ENCODE results near the gene TCIRG1.

TCIRG1 gene

GRCh38 chr11:68083517-68083916 is 44.7 kb downstream of the TCIRG1 start:
- no peak for TF ChIP-seq CEBPB (IDR thresholded peaks at IDR 0.05)

- TF ChIP-seq TCF12 (IDR thresholded peaks at IDR 0.05; ENCODE audit: low read depth) (no peak), ZBTB7A (IDR thresholded peaks at IDR 0.05; ENCODE audit: low read depth) (no peak), TAF1 (IDR thresholded peaks at IDR 0.05; ENCODE audit: low read depth) (no peak), FOXM1 (IDR thresholded peaks at IDR 0.05; ENCODE audit: borderline replicate concordance, low read depth) (no peak), MAX (IDR thresholded peaks at IDR 0.05) (no peak)
Measured at GRCh38 chr11:68089679-68090078, 50.9 kb downstream of the TCIRG1 start.

GRCh38 chr11:68090287-68090686 is 51.5 kb downstream of the TCIRG1 start:
- TF ChIP-seq EP300 (IDR thresholded peaks at IDR 0.05; ENCODE audit: borderline replicate concordance) = no peak

GRCh38 chr11:68090706-68091105 is 51.9 kb downstream of the TCIRG1 start:
- TF ChIP-seq MAX (IDR thresholded peaks at IDR 0.05) (no peak), NFIC (IDR thresholded peaks at IDR 0.05) (no peak), TEAD4 (IDR thresholded peaks at IDR 0.05) (no peak), FOXM1 (IDR thresholded peaks at IDR 0.05; ENCODE audit: borderline replicate concordance, low read depth) (no peak), CREB1 (IDR thresholded peaks at IDR 0.05; ENCODE audit: low read depth) (no peak)

GRCh38 chr11:68092411-68092810 is 53.6 kb downstream of the TCIRG1 start:
- TF ChIP-seq CEBPB (IDR thresholded peaks at IDR 0.05) (no peak), REST (IDR thresholded peaks at IDR 0.05; ENCODE audit: low read depth) (no peak), TEAD4 (IDR thresholded peaks at IDR 0.05) (no peak), FOXM1 (IDR thresholded peaks at IDR 0.05; ENCODE audit: borderline replicate concordance, low read depth) (no peak), CREB1 (IDR thresholded peaks at IDR 0.05; ENCODE audit: low read depth) (no peak), EGR1 (IDR thresholded peaks at IDR 0.05) (no peak), ZBTB7A (IDR thresholded peaks at IDR 0.05; ENCODE audit: low read depth) (no peak), NFIC (IDR thresholded peaks at IDR 0.05) (no peak), USF1 (IDR thresholded peaks at IDR 0.05) (no peak)

- TF ChIP-seq YY1 (IDR thresholded peaks at IDR 0.05; ENCODE audit: low read depth) = no peak
- TF ChIP-seq FOXM1 (IDR thresholded peaks at IDR 0.05; ENCODE audit: borderline replicate concordance, low read depth) = no peak
- no peak for TF ChIP-seq TEAD4 (IDR thresholded peaks at IDR 0.05)
- no peak for TF ChIP-seq CREB1 (IDR thresholded peaks at IDR 0.05; ENCODE audit: low read depth)
Measured at GRCh38 chr11:68093565-68093964, 54.7 kb downstream of the TCIRG1 start.

- TF ChIP-seq TEAD4 (IDR thresholded peaks at IDR 0.05) (no peak), TCF12 (IDR thresholded peaks at IDR 0.05; ENCODE audit: low read depth) (no peak), MAX (IDR thresholded peaks at IDR 0.05) (no peak), RAD21 (IDR thresholded peaks at IDR 0.05; ENCODE audit: low read depth) (no peak), CREB1 (IDR thresholded peaks at IDR 0.05; ENCODE audit: low read depth) (no peak), EGR1 (IDR thresholded peaks at IDR 0.05) (no peak), TAF1 (IDR thresholded peaks at IDR 0.05; ENCODE audit: low read depth) (no peak), EP300 (IDR thresholded peaks at IDR 0.05; ENCODE audit: borderline replicate concordance) (no peak), YY1 (IDR thresholded peaks at IDR 0.05; ENCODE audit: low read depth) (no peak), NFIC (IDR thresholded peaks at IDR 0.05) (no peak), ZBTB7A (IDR thresholded peaks at IDR 0.05; ENCODE audit: low read depth) (no peak), FOXM1 (IDR thresholded peaks at IDR 0.05; ENCODE audit: borderline replicate concordance, low read depth) (no peak), USF1 (IDR thresholded peaks at IDR 0.05) (no peak), CEBPB (IDR thresholded peaks at IDR 0.05) (no peak), REST (IDR thresholded peaks at IDR 0.05; ENCODE audit: low read depth) (no peak)
Measured at GRCh38 chr11:68096962-68097361, 58.1 kb downstream of the TCIRG1 start.
